ENCODE data around the gene PEX26.

PEX26 gene

DNA sequence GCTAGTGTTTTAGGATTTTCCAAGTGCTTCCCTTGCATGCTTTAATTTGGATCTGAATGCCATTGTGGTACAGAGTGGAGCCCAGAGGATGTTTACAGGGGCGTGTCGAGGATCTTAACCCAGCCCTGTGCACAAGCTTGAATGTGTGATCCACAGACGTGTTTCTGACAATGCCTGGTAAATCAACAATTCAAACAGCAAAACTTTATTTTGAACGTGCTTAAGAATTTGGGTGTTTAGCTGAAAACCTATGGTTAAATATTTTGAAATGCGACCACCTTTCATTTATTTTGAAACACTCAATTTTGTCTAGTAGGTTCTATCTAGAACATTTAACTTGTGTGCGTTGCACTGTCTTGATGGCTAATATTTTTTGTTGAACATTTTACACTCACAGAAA, 34.6 kb downstream of the PEX26 start:
- H3K4me3 ChIP-seq (ENCODE audit: low read depth, low read length) = no peak overlapping the region
- H3K36me3 ChIP-seq (ENCODE audit: control insufficient read depth, insufficient read depth, low read length) = no peaks in the 10 kb centered on the region
- H3K9ac ChIP-seq (ENCODE audit: low read length) = no peak overlapping the region
- H3K9me3 ChIP-seq (ENCODE audit: control insufficient read depth, insufficient read depth, low read depth, low read length) = peaks cover 3% of the 10 kb centered on the region; the same call in 1 of the 2 replicates
- H3K27ac ChIP-seq (ENCODE audit: low read depth, low read length) = no peak overlapping the region
- peaks cover 10% of the 10 kb centered on the region; the same call in 1 of the 2 replicates for H3K4me1 ChIP-seq (ENCODE audit: control insufficient read depth, insufficient read depth, low read length)
- peaks cover 39% of the 10 kb centered on the region for H3K27me3 ChIP-seq (ENCODE audit: control insufficient read depth, insufficient read depth, low read length)

DNA sequence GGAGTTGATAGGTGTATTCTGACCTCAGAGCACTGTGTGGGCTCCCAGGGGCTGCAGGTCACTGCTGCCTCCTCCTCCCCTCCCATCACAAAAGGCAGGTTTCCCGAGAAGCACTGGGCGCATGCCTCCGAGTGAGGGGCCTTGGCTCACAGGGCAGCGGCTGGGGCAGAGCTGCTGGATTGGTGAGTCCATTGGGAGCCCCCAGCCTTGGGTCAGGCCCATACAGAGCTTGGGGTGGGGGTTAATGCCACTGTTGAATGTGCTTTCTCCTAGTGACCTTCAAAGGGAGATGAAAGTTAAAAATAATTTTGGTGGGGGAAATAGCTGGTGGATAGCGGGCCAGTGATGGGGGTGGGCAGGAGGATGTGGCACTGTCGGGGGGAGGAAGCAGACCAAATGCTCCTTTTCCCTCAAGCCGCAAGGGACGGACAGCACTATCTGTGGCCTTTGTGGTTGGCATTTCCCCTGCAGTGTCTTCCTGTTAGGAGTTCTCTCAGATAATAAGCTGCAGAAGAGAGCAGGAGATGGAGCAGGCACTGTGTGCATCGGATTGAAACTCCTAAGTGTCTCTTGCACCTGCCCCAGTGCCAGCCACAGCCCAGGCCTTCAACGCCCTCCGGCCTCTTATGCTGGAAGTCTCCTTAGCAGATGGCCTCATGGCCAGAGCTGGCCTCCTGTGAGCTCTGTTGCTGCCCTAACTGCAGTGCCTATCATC, 36.0 kb downstream of the PEX26 start:
- Histone ChIP-seq H3K4me1 (ENCODE audit: control insufficient read depth, insufficient read depth, low read length) (peaks cover 10% of the 10 kb centered on the region; the same call in 1 of the 2 replicates), H3K36me3 (ENCODE audit: control insufficient read depth, insufficient read depth, low read length) (no peaks in the 10 kb centered on the region), H3K9ac (ENCODE audit: low read length) (no peak overlapping the region), H3K27ac (ENCODE audit: low read depth, low read length) (no peak overlapping the region), H3K9me3 (ENCODE audit: control insufficient read depth, insufficient read depth, low read depth, low read length) (no peaks in the 10 kb centered on the region; the same call in 1 of the 2 replicates), H3K4me3 (ENCODE audit: low read depth, low read length) (no peak overlapping the region), H3K27me3 (ENCODE audit: control insufficient read depth, insufficient read depth, low read length) (peaks cover 36% of the 10 kb centered on the region)

DNA sequence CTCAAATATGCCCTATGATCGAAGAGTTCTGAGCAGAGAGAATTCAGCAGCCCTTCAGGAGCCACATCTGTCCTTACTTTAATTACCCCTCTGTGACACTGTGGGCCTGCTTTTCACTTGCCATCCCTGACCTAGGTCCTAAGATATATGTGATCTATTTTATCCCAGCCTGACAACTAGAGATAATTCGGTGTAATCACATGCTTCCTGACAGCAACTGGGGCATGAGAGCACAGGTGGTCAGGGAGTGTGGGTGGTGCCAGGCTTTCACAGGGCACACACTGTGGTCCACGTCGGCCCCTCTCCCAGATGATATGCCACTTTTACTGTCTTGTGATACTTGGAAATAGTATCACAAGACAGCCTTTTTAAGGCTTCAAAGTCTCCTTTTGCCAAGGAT, 36.7 kb downstream of the PEX26 start:
- H3K36me3 ChIP-seq (ENCODE audit: control insufficient read depth, insufficient read depth, low read length) = no peaks in the 10 kb centered on the region
- no peak overlapping the region for H3K27ac ChIP-seq (ENCODE audit: low read depth, low read length)
- no peaks in the 10 kb centered on the region; the same call in 1 of the 2 replicates for H3K9me3 ChIP-seq (ENCODE audit: control insufficient read depth, insufficient read depth, low read depth, low read length)
- peaks cover 31% of the 10 kb centered on the region for H3K27me3 ChIP-seq (ENCODE audit: control insufficient read depth, insufficient read depth, low read length)
- H3K4me1 ChIP-seq (ENCODE audit: control insufficient read depth, insufficient read depth, low read length) = peaks cover 14% of the 10 kb centered on the region; the same call in 1 of the 2 replicates
- no peak overlapping the region for H3K9ac ChIP-seq (ENCODE audit: low read length)
- H3K4me3 ChIP-seq (ENCODE audit: low read depth, low read length) = no peak overlapping the region

DNA sequence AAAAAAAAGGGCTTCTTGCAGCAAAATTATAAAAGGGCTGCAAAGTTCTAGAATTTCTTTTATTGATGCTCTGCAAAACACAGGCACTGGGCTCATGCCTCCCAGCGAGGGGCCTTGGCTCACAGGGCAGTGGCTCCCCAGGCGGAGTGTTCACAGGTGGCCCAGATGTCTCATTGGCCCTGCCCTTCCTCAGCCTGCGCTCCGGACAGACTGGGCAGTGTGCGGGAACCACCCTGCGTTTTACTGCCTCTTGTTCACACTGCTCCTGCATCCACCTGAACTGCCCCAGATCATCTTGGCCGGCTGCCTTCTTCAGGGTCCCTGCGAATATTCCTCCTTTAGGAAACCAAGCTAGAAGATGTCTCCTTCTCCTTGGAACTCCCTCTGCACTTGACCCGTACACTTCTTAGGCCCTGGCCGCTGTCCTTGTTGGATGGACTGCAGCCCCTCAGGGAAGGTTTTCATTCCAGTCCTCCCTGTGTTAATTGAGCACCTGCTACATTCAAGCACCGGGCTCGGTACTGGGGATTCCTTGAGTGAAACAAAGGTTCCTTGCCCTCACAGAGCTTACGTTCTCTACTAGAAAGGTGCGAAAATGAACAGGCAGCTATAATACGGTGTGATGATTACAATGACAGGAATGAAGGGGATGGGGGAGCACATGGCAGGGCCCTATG, 37.3 kb downstream of the PEX26 start:
- H3K27me3 ChIP-seq (ENCODE audit: control insufficient read depth, insufficient read depth, low read length) = peaks cover 25% of the 10 kb centered on the region
- H3K36me3 ChIP-seq (ENCODE audit: control insufficient read depth, insufficient read depth, low read length) = no peaks in the 10 kb centered on the region
- no peak overlapping the region for H3K4me3 ChIP-seq (ENCODE audit: low read depth, low read length)
- H3K27ac ChIP-seq (ENCODE audit: low read depth, low read length) = no peak overlapping the region
- H3K9ac ChIP-seq (ENCODE audit: low read length) = no peak overlapping the region
- H3K4me1 ChIP-seq (ENCODE audit: control insufficient read depth, insufficient read depth, low read length) = peaks cover 10% of the 10 kb centered on the region; the same call in 1 of the 2 replicates
- no peaks in the 10 kb centered on the region for H3K9me3 ChIP-seq (ENCODE audit: control insufficient read depth, insufficient read depth, low read depth, low read length)

DNA sequence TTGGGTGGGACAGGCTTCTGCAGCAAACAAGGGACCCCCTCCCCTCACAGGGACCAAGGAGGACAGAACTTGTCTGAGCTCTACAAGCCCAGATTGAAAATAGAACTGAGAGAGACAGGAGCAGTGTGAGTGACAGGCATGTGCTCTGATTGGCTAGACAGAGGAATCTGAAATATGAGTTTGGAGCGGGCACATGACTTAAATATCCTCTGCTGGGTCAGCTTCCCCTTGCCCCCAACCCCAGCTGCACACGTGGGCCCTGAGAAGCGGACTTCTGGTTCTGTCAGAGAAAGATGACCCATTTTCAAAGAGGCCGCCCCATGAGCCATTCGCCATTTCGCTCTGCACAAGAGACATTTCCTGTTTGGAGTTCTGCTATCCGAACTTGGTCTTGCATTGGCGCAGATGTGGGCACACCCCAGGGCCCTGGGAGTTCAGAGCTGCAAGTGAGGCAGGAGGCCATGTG, 38.1 kb downstream of the PEX26 start:
- Histone ChIP-seq H3K9ac (ENCODE audit: low read length) (no peak overlapping the region), H3K27me3 (ENCODE audit: control insufficient read depth, insufficient read depth, low read length) (peaks cover 16% of the 10 kb centered on the region), H3K9me3 (ENCODE audit: control insufficient read depth, insufficient read depth, low read depth, low read length) (no peaks in the 10 kb centered on the region), H3K27ac (ENCODE audit: low read depth, low read length) (no peak overlapping the region), H3K4me1 (ENCODE audit: control insufficient read depth, insufficient read depth, low read length) (peaks cover 9% of the 10 kb centered on the region; the same call in 1 of the 2 replicates), H3K36me3 (ENCODE audit: control insufficient read depth, insufficient read depth, low read length) (no peaks in the 10 kb centered on the region), H3K4me3 (ENCODE audit: low read depth, low read length) (no peak overlapping the region)

DNA sequence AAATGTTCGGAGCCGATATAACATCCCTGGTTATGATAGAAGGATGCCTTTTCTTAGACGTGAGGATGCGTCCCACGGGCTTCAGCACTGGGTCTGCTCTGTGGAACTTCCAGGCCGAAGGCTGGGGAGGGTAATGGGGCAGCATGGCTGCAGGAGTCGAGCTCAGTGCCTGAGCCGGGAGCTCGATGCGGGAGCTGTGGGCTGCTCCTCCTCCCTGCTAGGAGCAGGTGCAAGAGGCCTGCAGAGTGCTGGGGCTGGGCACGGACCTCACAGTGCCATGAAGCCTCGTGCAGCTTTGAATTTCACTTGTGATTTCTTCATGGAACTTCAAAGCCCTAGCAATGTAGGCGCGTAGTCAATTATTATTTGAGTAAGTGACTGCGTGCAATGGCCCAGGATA, 38.8 kb downstream of the PEX26 start:
- Histone ChIP-seq H3K4me1 (ENCODE audit: control insufficient read depth, insufficient read depth, low read length) (peaks cover 6% of the 10 kb centered on the region; the same call in 1 of the 2 replicates), H3K9me3 (ENCODE audit: control insufficient read depth, insufficient read depth, low read depth, low read length) (no peaks in the 10 kb centered on the region), H3K36me3 (ENCODE audit: control insufficient read depth, insufficient read depth, low read length) (no peaks in the 10 kb centered on the region), H3K27me3 (ENCODE audit: control insufficient read depth, insufficient read depth, low read length) (peaks cover 10% of the 10 kb centered on the region), H3K4me3 (ENCODE audit: low read depth, low read length) (no peak overlapping the region), H3K27ac (ENCODE audit: low read depth, low read length) (no peak overlapping the region), H3K9ac (ENCODE audit: low read length) (no peak overlapping the region)

DNA sequence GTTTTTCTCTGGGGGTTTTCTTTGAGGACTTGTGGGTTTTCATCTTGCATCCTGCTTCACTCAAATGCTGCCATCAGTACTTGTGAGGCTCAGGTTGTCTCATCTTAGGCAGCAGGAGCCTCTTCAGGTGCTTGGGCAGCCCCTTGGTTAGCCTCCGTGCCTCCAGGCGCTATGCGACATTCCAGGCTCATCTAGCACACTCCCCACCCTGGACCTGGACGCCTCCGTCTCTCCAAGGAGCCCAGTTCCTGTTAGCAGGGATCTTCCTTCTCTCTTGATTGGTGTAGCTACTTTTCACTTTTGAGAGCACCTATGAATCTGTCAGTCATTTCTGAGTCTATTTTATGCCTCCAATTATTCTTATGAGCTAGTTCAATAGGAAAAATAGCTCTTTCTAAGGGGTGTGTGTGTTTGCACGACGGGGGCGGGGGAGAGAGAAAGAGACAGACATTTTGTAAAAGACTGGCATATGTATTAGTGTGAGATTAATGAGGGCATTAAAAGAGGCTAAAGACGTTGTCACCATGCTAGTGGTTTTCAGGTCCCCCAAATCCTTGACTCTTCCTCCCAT, 40.6 kb downstream of the PEX26 start:
- no peaks in the 10 kb centered on the region for H3K9me3 ChIP-seq (ENCODE audit: control insufficient read depth, insufficient read depth, low read depth, low read length)
- no peaks in the 10 kb centered on the region; the same call in 1 of the 2 replicates for H3K27me3 ChIP-seq (ENCODE audit: control insufficient read depth, insufficient read depth, low read length)
- H3K36me3 ChIP-seq (ENCODE audit: control insufficient read depth, insufficient read depth, low read length) = no peaks in the 10 kb centered on the region
- no peak overlapping the region for H3K27ac ChIP-seq (ENCODE audit: low read depth, low read length)
- H3K4me1 ChIP-seq (ENCODE audit: control insufficient read depth, insufficient read depth, low read length) = peaks cover 10% of the 10 kb centered on the region
- H3K4me3 ChIP-seq (ENCODE audit: low read depth, low read length) = no peak overlapping the region
- H3K9ac ChIP-seq (ENCODE audit: low read length) = no peak overlapping the region

DNA sequence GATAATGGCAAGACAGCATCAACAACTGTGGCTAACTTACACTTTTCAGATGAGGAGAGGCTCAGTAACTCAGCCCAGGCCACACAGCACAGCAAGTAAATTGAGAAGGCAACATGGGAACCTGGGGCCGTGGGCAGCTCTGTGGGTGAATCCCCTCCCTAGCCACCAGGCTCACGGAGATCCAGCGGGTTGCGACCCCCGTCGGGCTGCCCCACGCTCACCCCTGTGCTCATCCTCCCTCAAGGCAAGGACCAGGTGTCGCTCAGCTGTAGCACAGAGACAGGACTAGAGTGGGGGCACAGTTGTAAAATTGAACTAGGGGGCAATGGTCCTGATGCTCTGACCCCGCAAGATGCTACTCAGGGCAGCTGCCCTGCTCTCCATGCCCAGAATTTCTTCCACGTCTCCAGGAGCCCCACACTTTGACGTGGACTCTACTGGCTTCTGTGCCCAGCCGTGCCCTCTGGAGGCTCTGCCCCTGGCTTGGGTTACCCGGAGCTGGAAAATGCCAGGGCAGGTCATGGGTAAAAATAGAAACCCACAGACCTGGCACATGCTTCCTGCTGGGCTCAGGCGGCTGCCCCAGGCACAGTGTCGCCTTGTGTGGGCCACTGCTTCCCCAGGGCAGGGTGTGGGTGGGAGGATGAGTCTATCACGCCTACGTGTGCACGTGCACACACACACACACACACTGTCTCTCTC, 41.8 kb downstream of the PEX26 start:
- Histone ChIP-seq H3K36me3 (ENCODE audit: control insufficient read depth, insufficient read depth, low read length) (no peaks in the 10 kb centered on the region), H3K27ac (ENCODE audit: low read depth, low read length) (no peak overlapping the region), H3K4me3 (ENCODE audit: low read depth, low read length) (no peak overlapping the region), H3K9ac (ENCODE audit: low read length) (no peak overlapping the region), H3K27me3 (ENCODE audit: control insufficient read depth, insufficient read depth, low read length) (no peaks in the 10 kb centered on the region), H3K9me3 (ENCODE audit: control insufficient read depth, insufficient read depth, low read depth, low read length) (no peaks in the 10 kb centered on the region), H3K4me1 (ENCODE audit: control insufficient read depth, insufficient read depth, low read length) (peaks cover 10% of the 10 kb centered on the region)

DNA sequence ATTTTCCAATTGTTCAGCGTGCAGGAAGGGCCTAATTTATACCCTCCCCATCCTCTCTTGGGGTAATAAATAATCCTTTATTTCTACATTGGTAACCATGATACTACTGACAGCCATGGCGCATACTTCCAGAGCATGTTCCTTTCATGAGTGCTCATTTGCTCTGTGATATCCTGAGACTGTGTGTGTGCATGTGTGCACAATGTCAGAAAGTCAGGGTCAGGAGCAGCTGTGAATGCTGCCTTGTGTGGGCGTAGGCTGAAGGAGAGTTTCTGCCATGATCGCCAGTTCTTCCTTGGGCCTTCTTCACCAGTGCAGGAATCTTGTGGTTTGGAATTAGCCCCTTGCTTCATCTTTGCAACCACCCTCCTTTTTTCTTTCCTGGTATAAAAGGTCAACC, 43.1 kb downstream of the PEX26 start:
- Histone ChIP-seq H3K9ac (ENCODE audit: low read length) (no peak overlapping the region), H3K27ac (ENCODE audit: low read depth, low read length) (no peak overlapping the region), H3K36me3 (ENCODE audit: control insufficient read depth, insufficient read depth, low read length) (no peaks in the 10 kb centered on the region), H3K9me3 (ENCODE audit: control insufficient read depth, insufficient read depth, low read depth, low read length) (no peaks in the 10 kb centered on the region), H3K27me3 (ENCODE audit: control insufficient read depth, insufficient read depth, low read length) (no peaks in the 10 kb centered on the region), H3K4me1 (ENCODE audit: control insufficient read depth, insufficient read depth, low read length) (peaks cover 10% of the 10 kb centered on the region), H3K4me3 (ENCODE audit: low read depth, low read length) (no peak overlapping the region)

DNA sequence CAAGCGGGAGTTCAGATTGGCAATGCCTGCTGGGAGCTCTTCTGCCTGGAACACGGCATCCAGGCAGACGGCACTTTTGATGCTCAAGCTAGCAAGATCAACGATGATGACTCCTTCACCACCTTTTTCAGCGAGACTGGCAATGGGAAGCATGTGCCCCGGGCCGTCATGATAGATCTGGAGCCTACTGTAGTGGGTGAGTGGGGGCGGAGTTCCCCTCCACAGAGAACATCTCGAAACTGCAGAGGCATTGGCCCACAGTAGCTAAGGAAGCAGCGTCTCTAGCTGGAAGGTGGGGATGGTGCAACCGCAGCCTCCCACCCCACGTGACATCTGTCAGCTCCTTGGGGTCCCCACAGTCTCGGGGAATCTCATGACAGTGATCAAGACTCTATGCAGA, 43.7 kb downstream of the PEX26 start:
- H3K27me3 ChIP-seq (ENCODE audit: control insufficient read depth, insufficient read depth, low read length) = no peaks in the 10 kb centered on the region
- peaks cover 10% of the 10 kb centered on the region for H3K4me1 ChIP-seq (ENCODE audit: control insufficient read depth, insufficient read depth, low read length)
- no peak overlapping the region for H3K4me3 ChIP-seq (ENCODE audit: low read depth, low read length)
- no peak overlapping the region for H3K27ac ChIP-seq (ENCODE audit: low read depth, low read length)
- H3K9me3 ChIP-seq (ENCODE audit: control insufficient read depth, insufficient read depth, low read depth, low read length) = no peaks in the 10 kb centered on the region
- no peaks in the 10 kb centered on the region for H3K36me3 ChIP-seq (ENCODE audit: control insufficient read depth, insufficient read depth, low read length)
- no peak overlapping the region for H3K9ac ChIP-seq (ENCODE audit: low read length)

Measured in HUES6 (cell line).